Iris pigment epithelial cell (primary cell): Measurements from ENCODE around the gene IL19.
"Not testable (repeated sequence)": the region's sequence is repeated elsewhere in the genome, so short reads cannot be mapped to it uniquely, and the experiment has no call there.

Experiments
- DNase-seq: peaks from one replicate; pipeline ENCODE4 v3.0.0-alpha.2; 2011; ENCODE audit warnings: low read depth

The IL19 gene

GRCh38 chr1:206833801-206834200, 63.2 kb downstream of the IL19 start:
- DNase-seq = no peak

- no peak for DNase-seq
Measured at GRCh38 chr1:206834217-206834616, 63.6 kb downstream of the IL19 start.

- no peak for DNase-seq
Measured at GRCh38 chr1:206834711-206835110, 64.1 kb downstream of the IL19 start.

- no peak for DNase-seq
Measured at GRCh38 chr1:206835186-206835585, 64.6 kb downstream of the IL19 start.

GRCh38 chr1:206836111-206836510, 65.5 kb downstream of the IL19 start:
- DNase-seq = peak; percentile 24

GRCh38 chr1:206839006-206839560, 68.5 kb downstream of the IL19 start:
- no peak for DNase-seq

GRCh38 chr1:206839857-206840256, 69.3 kb downstream of the IL19 start:
- peak; percentile 38 for DNase-seq

- DNase-seq = no peak
Measured at GRCh38 chr1:206841609-206842323, 71.2 kb downstream of the IL19 start.

- DNase-seq = no peak
Measured at GRCh38 chr1:206842854-206843253, 72.3 kb downstream of the IL19 start.

- DNase-seq = no peak
Measured at GRCh38 chr1:206843626-206844025, 73.1 kb downstream of the IL19 start.

GRCh38 chr1:206846487-206846886, 75.9 kb downstream of the IL19 start:
- DNase-seq = no peak

GRCh38 chr1:206847337-206847834, 76.8 kb downstream of the IL19 start:
- no peak for DNase-seq

GRCh38 chr1:206847946-206848345, 77.4 kb downstream of the IL19 start:
- no peak for DNase-seq

GRCh38 chr1:206850401-206850800, 79.8 kb downstream of the IL19 start:
- no peak for DNase-seq

GRCh38 chr1:206851341-206852010, 80.9 kb downstream of the IL19 start:
- peak; percentile 80 for DNase-seq

GRCh38 chr1:206852662-206853061, 82.1 kb downstream of the IL19 start:
- DNase-seq = not testable (repeated sequence)

GRCh38 chr1:206853696-206854095, 83.1 kb downstream of the IL19 start:
- not testable (repeated sequence) for DNase-seq

GRCh38 chr1:206854401-206855129, 84.0 kb downstream of the IL19 start:
- DNase-seq = no peak

GRCh38 chr1:206855859-206856258, 85.3 kb downstream of the IL19 start:
- no peak for DNase-seq

- DNase-seq = no peak
Measured at GRCh38 chr1:206856674-206857464, 86.3 kb downstream of the IL19 start.

GRCh38 chr1:206859082-206859521, 88.5 kb downstream of the IL19 start:
- no peak for DNase-seq

- DNase-seq = no peak
Measured at GRCh38 chr1:206860165-206860564, 89.6 kb downstream of the IL19 start.
